Neural progenitor cell (in vitro differentiated cells): ENCODE data around the gene SLC44A5. TPM values are rescaled to one million over a fixed set of nuclear protein-coding genes. Genes with fewer than 3 reads are reported as not detected.
"Not testable (repeated sequence)": the region's sequence is repeated elsewhere in the genome, so short reads cannot be mapped to it uniquely, and the experiment has no call there.

ENCODE experiments used
- DNase-seq: peaks from one replicate; pipeline ENCODE4 v3.0.0-alpha.2; 2016; ENCODE audit warnings: low spot score
- H2AFZ ChIP-seq: fragments of 200-600 bp; sonication (generic); replicated peaks from 2 replicates; pipeline ENCODE4 v1.6.1; 2016; ENCODE audit warnings: antibody characterized with exemption
- H3F3A ChIP-seq: fragments of 200-600 bp; sonication (generic); 2 replicates; pipeline ENCODE4 v1.6.1; 2016; ENCODE audit warnings: antibody characterized with exemption, low read depth
- H3K27ac ChIP-seq: fragments of 200-600 bp; sonication (generic); 2 replicates; pipeline ENCODE4 v1.5.1; 2016; ENCODE audit warnings: mild to moderate bottlenecking
- H3K27me3 ChIP-seq: fragments of 200-600 bp; sonication (generic); 2 replicates; pipeline ENCODE4 v1.6.1; 2016; ENCODE audit warnings: mild to moderate bottlenecking, moderate library complexity
- H3K36me3 ChIP-seq: fragments of 200-600 bp; sonication (generic); 2 replicates; pipeline ENCODE4 v1.5.1; 2016
- H3K4me1 ChIP-seq: fragments of 200-600 bp; sonication (generic); 2 replicates; pipeline ENCODE4 v1.6.1; 2016; ENCODE audit warnings: mixed run types
- H3K4me2 ChIP-seq: fragments of 200-600 bp; sonication (generic); 2 replicates; pipeline ENCODE4 v1.6.1; 2016
- H3K4me3 ChIP-seq: fragments of 200-600 bp; sonication (generic); 2 replicates; pipeline ENCODE4 v1.5.1; 2016
- H3K79me2 ChIP-seq: fragments of 200-600 bp; sonication (generic); 2 replicates; pipeline ENCODE4 v1.6.1; 2016; ENCODE audit warnings: low read depth
- H3K9ac ChIP-seq: fragments of 200-600 bp; sonication (generic); 2 replicates; pipeline ENCODE4 v1.6.1; 2016
- H3K9me3 ChIP-seq: fragments of 200-600 bp; sonication (generic); 2 replicates; pipeline ENCODE4 v1.5.1; 2016; ENCODE audit warnings: low read depth
- H4K20me1 ChIP-seq: fragments of 200-600 bp; sonication (generic); 2 replicates; pipeline ENCODE4 v1.6.1; 2016; ENCODE audit warnings: low read depth
- H3K27ac Mint-ChIP-seq: 3 replicates; pipeline ENCODE4 v1.8.0; 2021; ENCODE audit warnings: mixed read lengths
- H3K27me3 Mint-ChIP-seq: 2 replicates; pipeline ENCODE4 v1.8.0; 2022; ENCODE audit warnings: low read depth, mild to moderate bottlenecking, inconsistent platforms, moderate library complexity, mixed read lengths; ENCODE audit not compliant: insufficient read depth
- H3K36me3 Mint-ChIP-seq: 3 replicates; pipeline ENCODE4 v1.8.0; 2021; ENCODE audit warnings: mixed read lengths
- H3K4me1 Mint-ChIP-seq: 3 replicates; pipeline ENCODE4 v1.8.0; 2021; ENCODE audit warnings: mixed read lengths
- H3K4me3 Mint-ChIP-seq: 3 replicates; pipeline ENCODE4 v1.8.0; 2021; ENCODE audit warnings: mild to moderate bottlenecking, moderate library complexity, mixed read lengths
- H3K9me3 Mint-ChIP-seq: 3 replicates; pipeline ENCODE4 v1.8.0; 2020; ENCODE audit warnings: mixed read lengths
- CTCF ChIP-seq: fragments of 200-600 bp; sonication (generic); IDR thresholded peaks from 2 replicates; pipeline ENCODE4 v1.5.1; 2017; ENCODE audit warnings: antibody characterized with exemption, mild to moderate bottlenecking
- EZH2 ChIP-seq: fragments of 200-600 bp; sonication (generic); IDR thresholded peaks from 2 replicates; pipeline ENCODE4 v1.6.1; 2017; ENCODE audit warnings: antibody characterized with exemption, mild to moderate bottlenecking, moderate library complexity
- EZH2phosphoT487 ChIP-seq: fragments of 200-600 bp; sonication (generic); IDR thresholded peaks from 2 replicates; pipeline ENCODE4 v1.6.1; 2017; ENCODE audit warnings: antibody characterized with exemption
- total RNA-seq: library from RNA; depleted of rRNA; stranded (reverse); fragments of >200 nt; gene quantifications from 2 replicates; pipeline ENCODE4 v1.2.3, GENCODE V29; 2015; ENCODE audit warnings: low replicate concordance

Gene SLC44A5
- total RNA-seq, 1 donor from 2014 or later = 25.3 TPM

- H4K20me1 ChIP-seq = peaks cover 3% of the 10 kb centered on the region
- TF ChIP-seq EZH2 (no peak), EZH2phosphoT487 (no peak), CTCF (no peak)
These were observed 8.4 kb downstream of the SLC44A5 start for GRCh38 chr1:75602486-75602885.

DNA sequence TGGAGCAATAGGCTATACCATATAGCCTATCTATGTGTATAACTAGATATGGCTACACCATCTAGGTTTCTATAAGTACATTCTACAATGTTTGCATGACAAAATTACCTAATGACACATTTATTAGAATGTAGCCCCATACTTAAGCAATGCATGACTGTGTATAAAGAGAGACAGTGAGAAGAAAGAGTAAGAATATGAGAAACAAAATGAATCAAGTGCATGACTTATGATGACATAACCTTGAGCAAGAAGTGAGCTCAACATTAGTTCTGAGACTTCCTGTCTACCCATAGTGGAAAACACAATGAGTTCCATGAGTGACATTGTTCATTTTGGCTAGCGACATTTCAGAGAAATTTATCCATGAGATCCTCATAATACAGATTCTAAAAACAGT, 10.1 kb downstream of the SLC44A5 start:
- Histone ChIP-seq H3K4me2 (no peak overlapping the region), H3K36me3 (no peaks in the 10 kb centered on the region), H3K4me3 (no peak overlapping the region), H3F3A (no peaks in the 10 kb centered on the region), H3K79me2 (no peaks in the 10 kb centered on the region), H3K9me3 (no peaks in the 10 kb centered on the region), H3K27ac (no peak overlapping the region), H3K9ac (no peak overlapping the region), H3K4me1 (no peaks in the 10 kb centered on the region), H4K20me1 (peaks cover 3% of the 10 kb centered on the region), H2AFZ (no peak overlapping the region), H3K27me3 (no peaks in the 10 kb centered on the region)
- no peak overlapping the region for H3K4me3 Mint-ChIP-seq
- H3K27me3 Mint-ChIP-seq = no peaks in the 10 kb centered on the region
- no peak for DNase-seq
- no peaks in the 10 kb centered on the region for H3K4me1 Mint-ChIP-seq
- TF ChIP-seq EZH2phosphoT487 (no peak), EZH2 (no peak), CTCF (no peak)
- H3K9me3 Mint-ChIP-seq = no peaks in the 10 kb centered on the region
- H3K36me3 Mint-ChIP-seq = no peaks in the 10 kb centered on the region
- no peak overlapping the region for H3K27ac Mint-ChIP-seq

More at GRCh38 chr1:75602486-75602885, 8.4 kb downstream of the SLC44A5 start:
- no peak for DNase-seq
- Mint-ChIP-seq H3K36me3 (no peaks in the 10 kb centered on the region), H3K4me3 (no peak overlapping the region), H3K4me1 (no peaks in the 10 kb centered on the region), H3K27me3 (no peaks in the 10 kb centered on the region), H3K27ac (no peak overlapping the region), H3K9me3 (no peaks in the 10 kb centered on the region)
- no peaks in the 10 kb centered on the region for H3K4me1 ChIP-seq
- no peak overlapping the region for H3K27ac ChIP-seq
- no peak overlapping the region for H3K9ac ChIP-seq
- H3K27me3 ChIP-seq = no peaks in the 10 kb centered on the region
- H3K36me3 ChIP-seq = no peaks in the 10 kb centered on the region
- no peak overlapping the region for H3K4me3 ChIP-seq
- no peak overlapping the region for H3K4me2 ChIP-seq
- H3K9me3 ChIP-seq = no peaks in the 10 kb centered on the region
- no peaks in the 10 kb centered on the region for H3F3A ChIP-seq
- no peak overlapping the region for H2AFZ ChIP-seq
- no peaks in the 10 kb centered on the region for H3K79me2 ChIP-seq

- Histone ChIP-seq H3K9ac (no peak overlapping the region), H3F3A (no peaks in the 10 kb centered on the region), H3K9me3 (peaks cover 12% of the 10 kb centered on the region), H3K4me2 (no peak overlapping the region), H2AFZ (no peak overlapping the region), H3K4me1 (no peaks in the 10 kb centered on the region), H3K27me3 (no peaks in the 10 kb centered on the region), H3K27ac (no peak overlapping the region), H3K4me3 (no peak overlapping the region), H4K20me1 (no peaks in the 10 kb centered on the region), H3K79me2 (no peaks in the 10 kb centered on the region), H3K36me3 (no peaks in the 10 kb centered on the region)
- Mint-ChIP-seq H3K27me3 (no peaks in the 10 kb centered on the region), H3K27ac (no peak overlapping the region), H3K9me3 (peaks cover 5% of the 10 kb centered on the region), H3K4me3 (no peak overlapping the region), H3K4me1 (peaks cover 6% of the 10 kb centered on the region), H3K36me3 (no peaks in the 10 kb centered on the region)
- no peak for TF ChIP-seq CTCF
- TF ChIP-seq EZH2 = no peak
- TF ChIP-seq EZH2phosphoT487 = no peak
- DNase-seq = no peak
These were observed 16.6 kb downstream of the SLC44A5 start for GRCh38 chr1:75594327-75594726.

- H3K9me3 Mint-ChIP-seq, H3K27me3 ChIP-seq, H3K27ac ChIP-seq, H3K79me2 ChIP-seq, DNase-seq, H3K36me3 ChIP-seq, H3K36me3 Mint-ChIP-seq, H3K4me1 ChIP-seq, H4K20me1 ChIP-seq, H2AFZ ChIP-seq, H3K4me3 ChIP-seq, H3K4me2 ChIP-seq, H3K4me3 Mint-ChIP-seq, H3K27ac Mint-ChIP-seq, H3K9ac ChIP-seq, H3F3A ChIP-seq, H3K27me3 Mint-ChIP-seq: not testable (repeated sequence)
- H3K9me3 ChIP-seq = peaks cover 12% of the 10 kb centered on the region
- peaks cover 13% of the 10 kb centered on the region for H3K4me1 Mint-ChIP-seq
These were observed 17.5 kb downstream of the SLC44A5 start for GRCh38 chr1:75593457-75593856.
